ENCODE measurements around the gene TRPM8.

Gene TRPM8

DNA sequence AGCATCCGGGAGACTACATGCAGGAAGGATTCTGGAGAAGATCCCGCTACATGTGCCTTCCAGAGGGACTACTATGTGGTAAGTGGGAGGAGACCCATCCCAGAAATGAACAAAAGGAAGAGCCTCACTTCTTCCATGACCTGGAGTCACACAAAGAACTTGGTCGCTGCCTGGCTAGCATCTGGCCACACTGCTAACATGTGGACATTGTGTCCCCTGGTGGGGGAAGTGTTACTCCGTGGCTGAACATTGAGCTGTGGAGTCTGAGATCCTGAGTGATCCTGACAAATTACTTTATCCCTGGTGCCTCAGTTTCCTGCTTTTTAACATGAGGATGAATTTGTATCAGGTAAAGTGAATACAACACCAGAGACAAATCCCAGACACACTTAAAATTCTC, 141.7 kb downstream of the TRPM8 start:
- TF ChIP-seq, protein P1, sequence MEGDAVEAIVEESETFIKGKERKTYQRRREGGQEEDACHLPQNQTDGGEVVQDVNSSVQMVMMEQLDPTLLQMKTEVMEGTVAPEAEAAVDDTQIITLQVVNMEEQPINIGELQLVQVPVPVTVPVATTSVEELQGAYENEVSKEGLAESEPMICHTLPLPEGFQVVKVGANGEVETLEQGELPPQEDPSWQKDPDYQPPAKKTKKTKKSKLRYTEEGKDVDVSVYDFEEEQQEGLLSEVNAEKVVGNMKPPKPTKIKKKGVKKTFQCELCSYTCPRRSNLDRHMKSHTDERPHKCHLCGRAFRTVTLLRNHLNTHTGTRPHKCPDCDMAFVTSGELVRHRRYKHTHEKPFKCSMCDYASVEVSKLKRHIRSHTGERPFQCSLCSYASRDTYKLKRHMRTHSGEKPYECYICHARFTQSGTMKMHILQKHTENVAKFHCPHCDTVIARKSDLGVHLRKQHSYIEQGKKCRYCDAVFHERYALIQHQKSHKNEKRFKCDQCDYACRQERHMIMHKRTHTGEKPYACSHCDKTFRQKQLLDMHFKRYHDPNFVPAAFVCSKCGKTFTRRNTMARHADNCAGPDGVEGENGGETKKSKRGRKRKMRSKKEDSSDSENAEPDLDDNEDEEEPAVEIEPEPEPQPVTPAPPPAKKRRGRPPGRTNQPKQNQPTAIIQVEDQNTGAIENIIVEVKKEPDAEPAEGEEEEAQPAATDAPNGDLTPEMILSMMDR (IDR thresholded peaks at IDR 0.05; ENCODE audit: low read depth, low read length): no peak
- Histone ChIP-seq H3K4me2 (ENCODE audit: low read length) (no peak overlapping the region), H3K9me3 (ENCODE audit: insufficient read depth, low read length) (no peaks in the 10 kb centered on the region), H3K4me1 (ENCODE audit: low read length) (no peaks in the 10 kb centered on the region), H3K27ac (ENCODE audit: low read length) (no peak overlapping the region), H3K36me3 (replicated peaks; ENCODE audit: low read depth, low read length) (no peaks in the 10 kb centered on the region), H4K20me1 (ENCODE audit: insufficient read depth, low read length) (no peaks in the 10 kb centered on the region), H3K79me2 (ENCODE audit: low read length) (no peaks in the 10 kb centered on the region), H3K27me3 (ENCODE audit: low read depth, low read length) (no peaks in the 10 kb centered on the region), H2AFZ (ENCODE audit: low read depth, low read length) (no peak overlapping the region), H3K9ac (ENCODE audit: low read length) (no peak overlapping the region), H3K4me3 (ENCODE audit: low read length) (no peak overlapping the region)

DNA sequence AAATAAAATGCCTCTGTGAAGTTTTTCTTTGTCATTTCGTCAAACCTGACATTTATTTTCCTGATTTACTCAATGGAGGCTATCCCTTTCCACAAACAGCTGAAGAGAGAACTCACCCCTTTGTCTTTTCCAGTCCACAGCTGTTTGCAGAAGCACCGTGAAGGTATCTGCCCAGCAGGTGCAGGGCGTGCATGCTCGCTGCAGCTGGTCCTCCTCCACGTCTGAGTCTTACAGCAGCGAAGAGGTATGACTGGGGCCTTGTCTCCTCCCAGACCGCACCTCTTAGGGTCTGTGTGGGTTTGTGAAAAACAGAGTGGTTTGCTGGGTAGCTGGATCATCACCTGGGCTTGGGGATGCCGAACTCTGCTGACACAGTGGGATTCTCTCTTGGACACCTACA, 143.1 kb downstream of the TRPM8 start:
- Histone ChIP-seq H3K4me2 (ENCODE audit: low read length) (no peak overlapping the region), H3K9me3 (ENCODE audit: insufficient read depth, low read length) (no peaks in the 10 kb centered on the region), H3K79me2 (ENCODE audit: low read length) (no peaks in the 10 kb centered on the region)

DNA sequence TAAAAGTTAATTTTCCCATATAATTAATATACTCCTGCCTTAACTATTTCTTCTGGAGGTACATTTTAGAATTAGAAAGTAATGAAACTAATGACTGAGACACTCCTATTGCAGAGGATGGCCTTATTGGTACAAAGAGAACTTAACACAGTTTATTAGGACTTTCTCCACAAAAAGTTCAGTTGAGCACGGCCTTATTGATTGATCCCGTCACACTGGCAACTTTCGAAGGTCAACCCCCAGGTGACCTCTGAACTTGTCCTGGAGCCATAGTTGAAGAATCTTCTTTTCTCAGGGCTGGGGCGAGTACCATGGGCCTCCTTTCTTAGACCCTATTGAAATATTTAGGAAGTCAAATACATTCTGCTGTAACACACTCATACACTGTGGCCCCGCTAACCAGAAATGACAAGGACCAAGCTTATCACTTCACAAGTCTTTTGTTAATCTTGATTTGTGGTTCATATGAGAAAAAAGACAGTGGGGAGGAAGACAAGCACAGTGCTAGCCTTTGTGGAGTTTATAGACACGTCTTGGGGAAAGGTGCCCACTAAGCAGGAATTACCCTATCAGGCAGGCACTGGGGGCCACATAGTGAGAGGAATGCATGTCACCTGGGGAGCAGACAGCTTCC, 144.6 kb downstream of the TRPM8 start:
- H3K27me3 ChIP-seq (ENCODE audit: low read depth, low read length): no peaks in the 10 kb centered on the region
- H3K9me3 ChIP-seq (ENCODE audit: insufficient read depth, low read length): no peaks in the 10 kb centered on the region
- H3K27ac ChIP-seq (ENCODE audit: low read length): no peak overlapping the region
- no peaks in the 10 kb centered on the region for H4K20me1 ChIP-seq (ENCODE audit: insufficient read depth, low read length)
- H3K36me3 ChIP-seq (replicated peaks; ENCODE audit: low read depth, low read length): no peaks in the 10 kb centered on the region
- H3K9ac ChIP-seq (ENCODE audit: low read length): no peak overlapping the region
- no peak overlapping the region for H2AFZ ChIP-seq (ENCODE audit: low read depth, low read length)
- no peak overlapping the region for H3K4me3 ChIP-seq (ENCODE audit: low read length)
- no peaks in the 10 kb centered on the region for H3K4me1 ChIP-seq (ENCODE audit: low read length)
- no peaks in the 10 kb centered on the region for H3K79me2 ChIP-seq (ENCODE audit: low read length)
- TF ChIP-seq, protein P1 (IDR thresholded peaks at IDR 0.05; ENCODE audit: low read depth, low read length): no peak
- no peak for TF ChIP-seq EZH2phosphoT487 (IDR thresholded peaks at IDR 0.05; ENCODE audit: low read depth)
- no peak overlapping the region for H3K4me2 ChIP-seq (ENCODE audit: low read length)

More for the DNA sequence above, 143.1 kb downstream of the TRPM8 start:
- no peak overlapping the region for H3K9ac ChIP-seq (ENCODE audit: low read length)
- H4K20me1 ChIP-seq (ENCODE audit: insufficient read depth, low read length): no peaks in the 10 kb centered on the region
- no peaks in the 10 kb centered on the region for H3K4me1 ChIP-seq (ENCODE audit: low read length)
- H3K27me3 ChIP-seq (ENCODE audit: low read depth, low read length): no peaks in the 10 kb centered on the region
- no peak overlapping the region for H2AFZ ChIP-seq (ENCODE audit: low read depth, low read length)
- TF ChIP-seq EZH2phosphoT487 (IDR thresholded peaks at IDR 0.05; ENCODE audit: low read depth): no peak
- TF ChIP-seq, protein P1 (IDR thresholded peaks at IDR 0.05; ENCODE audit: low read depth, low read length): no peak
- no peak overlapping the region for H3K27ac ChIP-seq (ENCODE audit: low read length)
- H3K4me3 ChIP-seq (ENCODE audit: low read length): no peak overlapping the region
- H3K36me3 ChIP-seq (replicated peaks; ENCODE audit: low read depth, low read length): no peaks in the 10 kb centered on the region

DNA sequence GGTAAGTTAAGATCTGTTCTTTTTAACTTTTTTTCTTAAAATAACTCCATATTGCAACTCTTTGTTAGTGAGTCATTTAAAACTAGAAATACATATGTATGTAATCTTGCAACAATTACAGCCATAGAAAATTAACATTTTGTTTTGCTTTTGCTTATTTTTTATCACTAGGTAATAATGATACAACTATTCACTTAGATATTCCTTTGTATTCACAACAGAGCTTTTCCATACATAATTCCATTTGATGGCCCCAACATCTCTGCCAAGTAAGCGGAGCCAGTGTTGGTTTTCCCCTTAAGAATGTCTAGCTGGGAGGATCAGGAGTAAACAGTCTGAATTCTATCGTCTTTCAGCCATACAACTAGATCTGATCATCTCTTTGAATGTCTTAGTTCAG, 149.4 kb downstream of the TRPM8 start:
- Histone ChIP-seq H3K79me2 (ENCODE audit: low read length) (no peaks in the 10 kb centered on the region), H3K9me3 (ENCODE audit: insufficient read depth, low read length) (no peaks in the 10 kb centered on the region), H3K4me3 (ENCODE audit: low read length) (no peak overlapping the region), H3K4me2 (ENCODE audit: low read length) (no peak overlapping the region), H3K9ac (ENCODE audit: low read length) (no peak overlapping the region), H2AFZ (ENCODE audit: low read depth, low read length) (no peak overlapping the region), H3K27me3 (ENCODE audit: low read depth, low read length) (no peaks in the 10 kb centered on the region), H4K20me1 (ENCODE audit: insufficient read depth, low read length) (no peaks in the 10 kb centered on the region), H3K36me3 (replicated peaks; ENCODE audit: low read depth, low read length) (no peaks in the 10 kb centered on the region), H3K4me1 (ENCODE audit: low read length) (no peaks in the 10 kb centered on the region), H3K27ac (ENCODE audit: low read length) (no peak overlapping the region)
- no peak for TF ChIP-seq EZH2phosphoT487 (IDR thresholded peaks at IDR 0.05; ENCODE audit: low read depth)
- TF ChIP-seq, protein P1 (IDR thresholded peaks at IDR 0.05; ENCODE audit: low read depth, low read length): no peak
